ENCODE results near the gene GPR146.

Gene GPR146

DNA sequence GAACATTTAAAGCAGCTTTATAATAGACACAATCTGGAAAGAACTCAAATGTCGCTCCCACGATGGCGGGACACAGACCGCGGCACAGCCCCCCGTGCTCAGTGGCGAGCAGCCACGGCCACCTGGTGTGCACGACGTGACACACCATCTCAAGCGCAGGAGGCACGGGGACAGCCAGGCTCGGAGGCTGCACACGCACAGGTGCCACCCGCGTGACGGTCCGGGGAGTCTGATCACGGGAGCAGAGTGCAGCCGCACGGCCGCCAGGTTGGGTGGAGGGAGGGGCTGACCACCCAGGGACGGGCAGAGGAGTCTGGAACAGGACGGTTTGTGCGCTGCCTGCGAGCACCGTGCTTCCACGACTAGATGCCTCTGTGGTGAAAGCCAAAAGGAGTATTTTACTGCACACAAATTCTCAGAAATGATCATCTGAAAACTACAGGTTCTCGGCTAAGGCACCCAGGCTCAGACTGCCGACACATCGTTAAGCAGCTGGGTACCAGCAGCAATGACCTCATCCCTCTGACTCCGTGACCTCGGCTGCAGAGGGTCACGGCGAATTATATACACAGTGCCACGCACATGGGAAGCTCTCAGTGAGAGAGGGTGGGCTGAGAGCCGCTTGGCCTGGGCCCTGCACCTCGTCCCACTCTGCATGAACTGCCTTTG is 36.0 kb downstream of the GPR146 start:
- no peaks in the 10 kb centered on the region for H3K27me3 ChIP-seq (ENCODE audit: control insufficient read depth in 1 of 2, insufficient read depth in 1 of 2, low read length in 2 of 2)
- 76% methylated on average over 38 of the region's 38 CpGs for WGBS
- no peaks in the 10 kb centered on the region for H3K9me3 ChIP-seq (ENCODE audit: control insufficient read depth, low read length)
- H3K23ac ChIP-seq (ENCODE audit: low read length in 2 of 2): no peak overlapping the region
- peak overlapping the region in 1 of 2 experiments; percentile 9 for H3K18ac ChIP-seq (ENCODE audit: low read depth in 1 of 2, low read length in 2 of 2)
- peak overlapping the region in 1 of 2 experiments; percentile 62 for H3K14ac ChIP-seq (ENCODE audit: low read length in 2 of 2)
- peak overlapping the region in 1 of 2 experiments; percentile 58 for H3K4ac ChIP-seq (ENCODE audit: low read depth in 1 of 2, low read length in 2 of 2)
- H4K91ac ChIP-seq (ENCODE audit: low read length): peak overlapping the region; percentile 44
- no peak overlapping the region for H2BK120ac ChIP-seq (ENCODE audit: low read depth, low read length)
- H3K4me3 ChIP-seq (ENCODE audit: insufficient read depth in 1 of 2, low read depth in 1 of 2, low read length in 2 of 2): no peak overlapping the region
- no peak overlapping the region for H3K4me2 ChIP-seq (ENCODE audit: low read length, poor library complexity, severe bottlenecking)
- H2BK15ac ChIP-seq (ENCODE audit: low read depth, poor library complexity, severe bottlenecking): no peak overlapping the region
- H2AK5ac ChIP-seq (ENCODE audit: low read length, severe bottlenecking): no peak overlapping the region
- H3K4me1 ChIP-seq (ENCODE audit: control insufficient read depth, insufficient read depth, low read depth, low read length): peaks cover 24% of the 10 kb centered on the region
- H2BK5ac ChIP-seq (ENCODE audit: low read depth, low read length, poor library complexity, severe bottlenecking): no peak overlapping the region
- H3K36me3 ChIP-seq (ENCODE audit: control insufficient read depth in 1 of 2, insufficient read depth in 2 of 2, low read depth in 1 of 2, low read length in 2 of 2): peaks cover 0 to 37% of the 10 kb centered on the region in 2 experiments
- H4K8ac ChIP-seq (ENCODE audit: low read length): peak overlapping the region; percentile 45
- H3K27ac ChIP-seq (ENCODE audit: low read length, poor library complexity, severe bottlenecking): no peak overlapping the region
- DNase-seq: peak; percentile 57
- no peak overlapping the region for H2AFZ ChIP-seq (ENCODE audit: low read depth, low read length)
- peaks cover 59% of the 10 kb centered on the region for H3K79me1 ChIP-seq (replicated peaks; ENCODE audit: low read length, poor library complexity, severe bottlenecking)
- peak overlapping the region in 1 of 2 experiments; percentile 17 for H2BK12ac ChIP-seq (ENCODE audit: low read length in 2 of 2)
- H3K9ac ChIP-seq (ENCODE audit: low read length): no peak overlapping the region

DNA sequence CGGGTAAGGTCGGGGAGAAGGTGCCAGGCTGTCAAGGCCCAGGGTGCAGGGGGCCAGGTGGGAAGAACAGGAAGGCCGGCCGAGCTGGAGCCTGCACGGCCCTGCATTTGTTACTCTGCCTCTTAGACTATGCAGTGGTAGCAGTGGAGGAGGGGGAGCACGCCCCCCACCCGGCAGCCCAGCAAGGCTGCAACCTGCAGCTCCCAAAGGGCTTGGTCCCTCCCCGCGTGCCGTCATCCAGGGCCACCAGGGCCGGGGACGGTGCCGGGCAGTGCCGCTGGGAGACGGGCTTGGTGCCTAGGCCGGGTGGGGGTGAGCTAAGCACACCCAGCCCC is 36.5 kb downstream of the GPR146 start:
- no peak overlapping the region for H3K23ac ChIP-seq (ENCODE audit: low read length in 2 of 2)
- no peaks in the 10 kb centered on the region for H3K27me3 ChIP-seq (ENCODE audit: control insufficient read depth in 1 of 2, insufficient read depth in 1 of 2, low read length in 2 of 2)
- WGBS: 80% methylated on average over 16 of the region's 16 CpGs
- H4K8ac ChIP-seq (ENCODE audit: low read length): peak overlapping the region; percentile 45
- no peak overlapping the region for H2BK15ac ChIP-seq (ENCODE audit: low read depth, poor library complexity, severe bottlenecking)
- H2BK120ac ChIP-seq (ENCODE audit: low read depth, low read length): no peak overlapping the region
- H3K4me2 ChIP-seq (ENCODE audit: low read length, poor library complexity, severe bottlenecking): no peak overlapping the region
- H3K4ac ChIP-seq (ENCODE audit: low read depth in 1 of 2, low read length in 2 of 2): peak overlapping the region in 1 of 2 experiments; percentile 58
- no peak overlapping the region for H4K91ac ChIP-seq (ENCODE audit: low read length)
- peak overlapping the region in 1 of 2 experiments; percentile 62 for H3K14ac ChIP-seq (ENCODE audit: low read length in 2 of 2)
- H2AK5ac ChIP-seq (ENCODE audit: low read length, severe bottlenecking): no peak overlapping the region
- H3K18ac ChIP-seq (ENCODE audit: low read depth in 1 of 2, low read length in 2 of 2): peak overlapping the region in 1 of 2 experiments; percentile 9
- no peak overlapping the region for H3K4me3 ChIP-seq (ENCODE audit: insufficient read depth in 1 of 2, low read depth in 1 of 2, low read length in 2 of 2)
- peaks cover 25% of the 10 kb centered on the region for H3K4me1 ChIP-seq (ENCODE audit: control insufficient read depth, insufficient read depth, low read depth, low read length)
- H2BK5ac ChIP-seq (ENCODE audit: low read depth, low read length, poor library complexity, severe bottlenecking): no peak overlapping the region
- peaks cover 0 to 37% of the 10 kb centered on the region in 2 experiments for H3K36me3 ChIP-seq (ENCODE audit: control insufficient read depth in 1 of 2, insufficient read depth in 2 of 2, low read depth in 1 of 2, low read length in 2 of 2)
- no peak overlapping the region for H3K9ac ChIP-seq (ENCODE audit: low read length)
- peaks cover 59% of the 10 kb centered on the region for H3K79me1 ChIP-seq (replicated peaks; ENCODE audit: low read length, poor library complexity, severe bottlenecking)
- H2BK12ac ChIP-seq (ENCODE audit: low read length in 2 of 2): peak overlapping the region in 1 of 2 experiments; percentile 17
- no peaks in the 10 kb centered on the region for H3K9me3 ChIP-seq (ENCODE audit: control insufficient read depth, low read length)
- no peak for DNase-seq
- H3K27ac ChIP-seq (ENCODE audit: low read length, poor library complexity, severe bottlenecking): no peak overlapping the region
- H2AFZ ChIP-seq (ENCODE audit: low read depth, low read length): no peak overlapping the region

DNA sequence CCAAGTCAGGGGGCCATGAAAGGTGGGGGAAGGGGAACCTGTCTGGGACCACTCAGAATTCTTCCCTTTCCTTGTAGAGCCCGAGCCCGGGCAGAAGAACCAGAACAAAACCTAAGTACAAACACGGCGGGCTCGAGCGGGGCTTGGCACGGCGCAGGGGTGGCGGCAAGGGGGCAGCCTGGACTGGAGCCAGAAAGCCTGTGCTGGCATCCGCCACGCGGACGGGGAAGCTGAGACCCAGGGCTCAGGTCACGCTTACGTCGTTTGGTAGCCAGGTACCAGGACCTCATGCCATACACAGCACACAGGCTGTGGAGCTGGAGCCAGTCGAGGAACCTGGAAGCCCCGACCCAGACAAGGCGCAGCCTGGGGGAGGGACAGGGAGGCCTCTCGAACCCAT is 37.0 kb downstream of the GPR146 start:
- no peak overlapping the region for H3K14ac ChIP-seq (ENCODE audit: low read length in 2 of 2)
- H3K9me3 ChIP-seq (ENCODE audit: control insufficient read depth, low read length): no peaks in the 10 kb centered on the region
- H2BK12ac ChIP-seq (ENCODE audit: low read length in 2 of 2): peak overlapping the region; percentile 67 to 88
- H2AK5ac ChIP-seq (ENCODE audit: low read length, severe bottlenecking): no peak overlapping the region
- H4K91ac ChIP-seq (ENCODE audit: low read length): peak overlapping the region; percentile 48
- no peak overlapping the region for H3K9ac ChIP-seq (ENCODE audit: low read length)
- no peak overlapping the region for H3K4me2 ChIP-seq (ENCODE audit: low read length, poor library complexity, severe bottlenecking)
- DNase-seq: no peak
- H3K27me3 ChIP-seq (ENCODE audit: control insufficient read depth in 1 of 2, insufficient read depth in 1 of 2, low read length in 2 of 2): no peaks in the 10 kb centered on the region
- H3K36me3 ChIP-seq (ENCODE audit: control insufficient read depth in 1 of 2, insufficient read depth in 2 of 2, low read depth in 1 of 2, low read length in 2 of 2): peaks cover 0 to 33% of the 10 kb centered on the region in 2 experiments
- peak overlapping the region; percentile 58 to 91 for H3K18ac ChIP-seq (ENCODE audit: low read depth in 1 of 2, low read length in 2 of 2)
- no peak overlapping the region for H3K23ac ChIP-seq (ENCODE audit: low read length in 2 of 2)
- H3K4me1 ChIP-seq (ENCODE audit: control insufficient read depth, insufficient read depth, low read depth, low read length): peaks cover 27% of the 10 kb centered on the region
- no peak overlapping the region for H4K8ac ChIP-seq (ENCODE audit: low read length)
- 88% methylated on average over 20 of the region's 20 CpGs for WGBS
- H3K4me3 ChIP-seq (ENCODE audit: insufficient read depth in 1 of 2, low read depth in 1 of 2, low read length in 2 of 2): no peak overlapping the region
- no peak overlapping the region for H3K4ac ChIP-seq (ENCODE audit: low read depth in 1 of 2, low read length in 2 of 2)
- no peak overlapping the region for H3K27ac ChIP-seq (ENCODE audit: low read length, poor library complexity, severe bottlenecking)
- peaks cover 55% of the 10 kb centered on the region for H3K79me1 ChIP-seq (replicated peaks; ENCODE audit: low read length, poor library complexity, severe bottlenecking)
- peak overlapping the region; percentile 6 for H2BK120ac ChIP-seq (ENCODE audit: low read depth, low read length)
- H2BK15ac ChIP-seq (ENCODE audit: low read depth, poor library complexity, severe bottlenecking): no peak overlapping the region
- H2AFZ ChIP-seq (ENCODE audit: low read depth, low read length): no peak overlapping the region
- no peak overlapping the region for H2BK5ac ChIP-seq (ENCODE audit: low read depth, low read length, poor library complexity, severe bottlenecking)

DNA sequence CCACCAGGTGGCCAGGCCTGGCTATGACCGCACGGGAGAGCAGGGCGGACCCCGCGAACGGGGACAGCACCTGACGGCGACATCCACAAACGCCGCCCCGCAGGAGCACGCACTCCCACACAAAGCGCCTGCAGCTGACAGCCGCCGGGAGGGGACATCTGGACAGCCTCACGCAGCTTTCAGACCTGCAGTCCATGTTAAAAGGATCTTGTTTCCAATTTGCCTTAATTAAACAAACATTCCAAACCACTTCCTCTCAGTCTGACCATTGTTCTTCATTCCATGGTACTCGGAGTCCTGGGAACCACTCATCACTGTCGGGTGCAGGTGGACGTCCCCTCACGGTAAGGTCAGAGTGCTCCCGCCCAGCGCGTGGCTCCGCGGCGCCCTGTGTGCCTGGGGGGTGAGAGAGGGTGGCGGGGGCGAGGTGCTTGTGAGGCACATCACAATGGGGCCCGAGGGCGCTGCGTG is 37.6 kb downstream of the GPR146 start:
- Histone ChIP-seq H3K27ac (ENCODE audit: low read length, poor library complexity, severe bottlenecking) (no peak overlapping the region), H2AFZ (ENCODE audit: low read depth, low read length) (no peak overlapping the region), H3K36me3 (ENCODE audit: control insufficient read depth in 1 of 2, insufficient read depth in 2 of 2, low read depth in 1 of 2, low read length in 2 of 2) (peaks cover 0 to 32% of the 10 kb centered on the region in 2 experiments), H4K8ac (ENCODE audit: low read length) (no peak overlapping the region), H3K4me3 (ENCODE audit: insufficient read depth in 1 of 2, low read depth in 1 of 2, low read length in 2 of 2) (no peak overlapping the region), H3K9ac (ENCODE audit: low read length) (no peak overlapping the region), H2BK5ac (ENCODE audit: low read depth, low read length, poor library complexity, severe bottlenecking) (no peak overlapping the region), H3K4ac (ENCODE audit: low read depth in 1 of 2, low read length in 2 of 2) (no peak overlapping the region), H3K14ac (ENCODE audit: low read length in 2 of 2) (peak overlapping the region in 1 of 2 experiments; percentile 37), H2BK120ac (ENCODE audit: low read depth, low read length) (no peak overlapping the region), H3K27me3 (ENCODE audit: control insufficient read depth in 1 of 2, insufficient read depth in 1 of 2, low read length in 2 of 2) (no peaks in the 10 kb centered on the region), H3K4me1 (ENCODE audit: control insufficient read depth, insufficient read depth, low read depth, low read length) (peaks cover 32% of the 10 kb centered on the region), H2BK12ac (ENCODE audit: low read length in 2 of 2) (peak overlapping the region in 1 of 2 experiments; percentile 81), H3K4me2 (ENCODE audit: low read length, poor library complexity, severe bottlenecking) (no peak overlapping the region), H3K79me1 (replicated peaks; ENCODE audit: low read length, poor library complexity, severe bottlenecking) (peaks cover 52% of the 10 kb centered on the region), H2BK15ac (ENCODE audit: low read depth, poor library complexity, severe bottlenecking) (peak overlapping the region; percentile 39), H4K91ac (ENCODE audit: low read length) (peak overlapping the region; percentile 48), H3K9me3 (ENCODE audit: control insufficient read depth, low read length) (no peaks in the 10 kb centered on the region), H2AK5ac (ENCODE audit: low read length, severe bottlenecking) (no peak overlapping the region), H3K23ac (ENCODE audit: low read length in 2 of 2) (peak overlapping the region in 1 of 2 experiments; percentile 68), H3K18ac (ENCODE audit: low read depth in 1 of 2, low read length in 2 of 2) (peak overlapping the region; percentile 58 to 91)
- 39% methylated on average over 30 of the region's 31 CpGs for WGBS
- peak; percentile 72 for DNase-seq
